H9 (cell line): Measurements from ENCODE around the gene GFRA1. TPM values are rescaled to one million over a fixed set of nuclear protein-coding genes. Genes with fewer than 3 reads are reported as not detected.

Source experiments
- DNase-seq: peaks from one replicate; pipeline ENCODE4 v3.0.0-alpha.2; 2017
- H2AFZ ChIP-seq: one replicate; pipeline ENCODE4 v1.6.1; 2013; ENCODE audit warnings: mild to moderate bottlenecking, low read length, control low read depth, moderate library complexity
- H2AK5ac ChIP-seq: 2 replicates; pipeline ENCODE4 v1.6.1; 2013; ENCODE audit warnings: low read length, control low read depth, mixed read lengths; ENCODE audit not compliant: insufficient read length
- H2BK120ac ChIP-seq: one replicate; pipeline ENCODE4 v1.6.1; 2013; ENCODE audit warnings: low read depth, mild to moderate bottlenecking, low read length, control low read depth, inconsistent platforms; ENCODE audit not compliant: poor library complexity, severe bottlenecking
- H2BK12ac ChIP-seq: 2 replicates; pipeline ENCODE4 v1.6.1; 2013; ENCODE audit warnings: low read length, control low read depth, mixed read lengths, low read depth; ENCODE audit not compliant: insufficient read length
- H2BK15ac ChIP-seq: 2 replicates; pipeline ENCODE4 v1.6.1; 2013; ENCODE audit warnings: low read depth, low read length, control low read depth
- H2BK20ac ChIP-seq: one replicate; pipeline ENCODE4 v1.6.1; 2013; ENCODE audit warnings: low read depth, mild to moderate bottlenecking, low read length, control low read depth, inconsistent platforms; ENCODE audit not compliant: poor library complexity, severe bottlenecking
- H2BK5ac ChIP-seq: 2 replicates; pipeline ENCODE4 v1.6.1; 2013; ENCODE audit warnings: low read length, control low read depth, mixed read lengths; ENCODE audit not compliant: insufficient read length
- H3K14ac ChIP-seq: 2 replicates; pipeline ENCODE4 v1.6.1; 2013; ENCODE audit warnings: low read length, control low read depth; ENCODE audit not compliant: insufficient read depth
- H3K18ac ChIP-seq: 2 replicates; pipeline ENCODE4 v1.6.1; 2013; ENCODE audit warnings: low read depth, mild to moderate bottlenecking, mixed read lengths, low read length, control low read depth; ENCODE audit not compliant: insufficient read length
- H3K23ac ChIP-seq: 2 replicates; pipeline ENCODE4 v1.6.1; 2013; ENCODE audit warnings: low read length, control low read depth, mixed read lengths, low read depth; ENCODE audit not compliant: insufficient read length
- H3K23me2 ChIP-seq: 2 replicates; pipeline ENCODE4 v1.6.1; 2013; ENCODE audit warnings: low read depth, mild to moderate bottlenecking, mixed read lengths, low read length, control low read depth; ENCODE audit not compliant: insufficient read length, poor library complexity, severe bottlenecking
- H3K27ac ChIP-seq: 2 replicates; pipeline ENCODE4 v1.5.1; 2013; ENCODE audit warnings: low read length, control low read depth, mixed read lengths, low read depth; ENCODE audit not compliant: insufficient read length
- H3K27me3 ChIP-seq: 2 replicates; pipeline ENCODE4 v1.6.1; 2013; ENCODE audit warnings: low read length, control low read depth, inconsistent platforms; ENCODE audit not compliant: insufficient read depth
- H3K4ac ChIP-seq: 2 replicates; pipeline ENCODE4 v1.6.1; 2013; ENCODE audit warnings: low read depth, mild to moderate bottlenecking, control low read depth, inconsistent platforms, low read length, moderate library complexity
- H3K4me1 ChIP-seq: 2 replicates; pipeline ENCODE4 v1.6.1; 2013; ENCODE audit warnings: low read length, control low read depth, inconsistent platforms; ENCODE audit not compliant: insufficient read depth
- H3K4me2 ChIP-seq: 2 replicates; pipeline ENCODE4 v1.6.1; 2013; ENCODE audit warnings: low read length, control low read depth, mixed read lengths; ENCODE audit not compliant: insufficient read length, insufficient read depth
- H3K56ac ChIP-seq: 2 replicates; pipeline ENCODE4 v1.6.1; 2013; ENCODE audit warnings: low read depth, mild to moderate bottlenecking, mixed read lengths, low read length, control low read depth; ENCODE audit not compliant: insufficient read length
- H3K79me1 ChIP-seq: 2 replicates; pipeline ENCODE4 v1.6.1; 2013; ENCODE audit warnings: low read depth, mild to moderate bottlenecking, moderate library complexity, low read length, control low read depth, inconsistent platforms; ENCODE audit not compliant: insufficient read depth, poor library complexity, severe bottlenecking
- H3K79me2 ChIP-seq: 2 replicates; pipeline ENCODE4 v1.6.1; 2013; ENCODE audit warnings: low read length, control low read depth, inconsistent platforms; ENCODE audit not compliant: insufficient read depth
- H3K9ac ChIP-seq: 2 replicates; pipeline ENCODE4 v1.6.1; 2013; ENCODE audit warnings: low read length, control low read depth, mixed read lengths; ENCODE audit not compliant: insufficient read length; ENCODE audit errors: extremely low read depth
- H3K9me3 ChIP-seq: one replicate; pipeline ENCODE4 v1.6.1; 2013; ENCODE audit warnings: low read depth, low read length, inconsistent platforms; ENCODE audit not compliant: control insufficient read depth
- H3T11ph ChIP-seq: one replicate; pipeline ENCODE4 v1.6.1; 2013; ENCODE audit warnings: mild to moderate bottlenecking, low read length, control low read depth, inconsistent platforms
- H4K20me1 ChIP-seq: one replicate; pipeline ENCODE4 v1.6.1; 2013; ENCODE audit not compliant: control insufficient read depth, insufficient read length, insufficient read depth
- H4K5ac ChIP-seq: 2 replicates; pipeline ENCODE4 v1.6.1; 2013; ENCODE audit warnings: low read depth, mild to moderate bottlenecking, mixed read lengths, low read length, control low read depth; ENCODE audit not compliant: insufficient read length
- H4K8ac ChIP-seq: replicated peaks from 2 replicates; pipeline ENCODE4 v1.6.1; 2013; ENCODE audit warnings: low read length, control low read depth, mixed read lengths, low read depth; ENCODE audit not compliant: insufficient read length
- H4K91ac ChIP-seq: 2 replicates; pipeline ENCODE4 v1.6.1; 2013; ENCODE audit warnings: low read depth, mild to moderate bottlenecking, moderate library complexity, mixed read lengths, low read length, control low read depth; ENCODE audit not compliant: insufficient read length
- H3K27ac Mint-ChIP-seq, 3 experiments: 2 replicates in 2 of 3; 3 replicates in 1 of 3; pipeline ENCODE4 v1.8.0; 2020 to 2021; ENCODE audit warnings: mixed read lengths in 3 of 3, mild to moderate bottlenecking in 1 of 3, moderate library complexity in 1 of 3
- H3K27me3 Mint-ChIP-seq: 2 replicates; pipeline ENCODE4 v1.8.0; 2021; ENCODE audit warnings: low read depth, mild to moderate bottlenecking, moderate library complexity, mixed read lengths
- H3K36me3 Mint-ChIP-seq, 3 experiments: 2 replicates in 2 of 3; 3 replicates in 1 of 3; pipeline ENCODE4 v1.8.0; 2020 to 2021; ENCODE audit warnings: low read depth in 3 of 3, mixed read lengths in 3 of 3; ENCODE audit not compliant: insufficient read depth in 1 of 3
- H3K4me1 Mint-ChIP-seq, 2 experiments: 2 replicates each; pipeline ENCODE4 v1.8.0; 2020; ENCODE audit warnings: mixed read lengths in 2 of 2
- H3K4me3 Mint-ChIP-seq, 2 experiments: 2 replicates in 1 of 2; 3 replicates in 1 of 2; pipeline ENCODE4 v1.8.0; 2020 to 2021; ENCODE audit warnings: mild to moderate bottlenecking in 2 of 2, mixed read lengths in 2 of 2, moderate library complexity in 1 of 2
- H3K9me3 Mint-ChIP-seq, 2 experiments: 2 replicates in 1 of 2; 3 replicates in 1 of 2; pipeline ENCODE4 v1.8.0; 2020; ENCODE audit warnings: mild to moderate bottlenecking in 2 of 2, mixed read lengths in 2 of 2, moderate library complexity in 1 of 2
- CTCF ChIP-seq: fragments of 200-600 bp; sonication (generic); conservative IDR thresholded peaks from 3 replicates; pipeline ENCODE4 v1.8.0; 2021; ENCODE audit warnings: antibody characterized with exemption, mild to moderate bottlenecking
- WGBS: extraction: QIAGEN DNeasy Blood & Tissue Kit; methylation state at CpG from one replicate; pipeline ENCODE4 v1.1.7; 2013; ENCODE audit warnings: missing lambda C conversion rate, low lambda C conversion rate, mixed read lengths; ENCODE audit not compliant: insufficient read length; ENCODE audit errors: extremely low coverage; 5-methylcytosine and 5-hydroxymethylcytosine counted together
- total RNA-seq: library from RNA; stranded (reverse); gene quantifications from 2 replicates; pipeline ENCODE4 v1.2.1, GENCODE V29; 2021

GFRA1 gene
- total RNA-seq, 1 experiment from 2014 or later: 0.24 TPM

- H3K4ac ChIP-seq: no peak overlapping the region
- H4K5ac ChIP-seq: no peak overlapping the region
- no peaks in the 10 kb centered on the region for H3K79me1 ChIP-seq
- no peak overlapping the region for H3K23ac ChIP-seq
- Mint-ChIP-seq H3K27ac (no peak overlapping the region; a peak in 1 of 7 replicates), H3K27me3 (peaks cover 2% of the 10 kb centered on the region; the same call in 1 of the 2 replicates), H3K9me3 (no peaks in the 10 kb centered on the region), H3K36me3 (no peaks in the 10 kb centered on the region), H3K4me1 (peaks cover 3 to 9% of the 10 kb centered on the region in 2 experiments; a peak in 3 of 4 replicates), H3K4me3 (no peak overlapping the region)
- no peak overlapping the region for H4K8ac ChIP-seq
- H3K27me3 ChIP-seq: no peaks in the 10 kb centered on the region
- no peak overlapping the region for H2AK5ac ChIP-seq
- no peak overlapping the region for H2AFZ ChIP-seq
- no peak overlapping the region for H2BK20ac ChIP-seq
- no peak overlapping the region for H2BK5ac ChIP-seq
- DNase-seq: no peak
- H3K27ac ChIP-seq: no peak overlapping the region
- H2BK12ac ChIP-seq: no peak overlapping the region
- no peaks in the 10 kb centered on the region for H3K23me2 ChIP-seq
- H3K9ac ChIP-seq: no peak overlapping the region
- H3K4me1 ChIP-seq: no peaks in the 10 kb centered on the region
- no peak overlapping the region for H4K91ac ChIP-seq
- H3K56ac ChIP-seq: no peak overlapping the region
- no peak overlapping the region for H3K14ac ChIP-seq
- H3K4me2 ChIP-seq: no peak overlapping the region
- H3K79me2 ChIP-seq: no peaks in the 10 kb centered on the region
- no peak for TF ChIP-seq CTCF
- H3K18ac ChIP-seq: no peak overlapping the region
- no CpG with 5 or more reads among the region's 6 CpGs for WGBS
- H3K9me3 ChIP-seq: no peaks in the 10 kb centered on the region
- H2BK15ac ChIP-seq: no peak overlapping the region
- no peak overlapping the region for H2BK120ac ChIP-seq
- H4K20me1 ChIP-seq: no peaks in the 10 kb centered on the region
- no peak overlapping the region for H3T11ph ChIP-seq
Observed at GRCh38 chr10:116208956-116209567, 63.9 kb downstream of the GFRA1 start.
